Measurements from ENCODE around the gene ADGRL3. TPM values are rescaled to one million over a fixed set of nuclear protein-coding genes. Genes with fewer than 3 reads are reported as not detected.
"Not testable (repeated sequence)": the region's sequence is repeated elsewhere in the genome, so short reads cannot be mapped to it uniquely, and the experiment has no call there.

ADGRL3 gene
- total RNA-seq, 4 donors from 2014 or later: 2.2 to 10.0 (median 4.6) TPM

DNA sequence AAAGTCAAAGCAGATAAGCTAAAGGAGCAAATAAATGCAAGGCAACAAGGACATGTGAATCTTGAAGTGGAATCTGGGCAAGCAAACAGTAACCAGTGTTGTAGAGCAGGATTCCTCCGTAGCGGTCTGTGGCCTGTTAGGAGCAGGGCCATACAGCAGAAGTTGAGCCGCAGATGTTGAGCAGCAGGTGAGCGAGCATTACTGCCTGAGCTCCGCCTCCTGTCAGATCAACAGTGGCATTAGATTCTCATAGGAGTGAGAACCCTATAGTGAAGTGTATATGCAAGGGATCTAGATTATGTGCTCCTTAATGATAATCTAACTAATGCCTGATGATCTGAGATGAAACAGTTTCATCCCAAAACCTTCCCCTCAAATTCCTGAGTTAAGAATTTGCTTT lies 550.7 kb downstream of the ADGRL3 start:
- 96 to 97% methylated on average over 5 of the region's 5 CpGs for WGBS, 2 donors (ENCODE audit: low coverage in 1 of 2)
- TF ChIP-seq POLR2A (IDR thresholded peaks at IDR 0.05): no peak
- TF ChIP-seq POLR2AphosphoS5 (IDR thresholded peaks at IDR 0.05): no peak
- TF ChIP-seq EP300 (IDR thresholded peaks at IDR 0.05; ENCODE audit: low read depth): no peak
- TF ChIP-seq, protein P1, sequence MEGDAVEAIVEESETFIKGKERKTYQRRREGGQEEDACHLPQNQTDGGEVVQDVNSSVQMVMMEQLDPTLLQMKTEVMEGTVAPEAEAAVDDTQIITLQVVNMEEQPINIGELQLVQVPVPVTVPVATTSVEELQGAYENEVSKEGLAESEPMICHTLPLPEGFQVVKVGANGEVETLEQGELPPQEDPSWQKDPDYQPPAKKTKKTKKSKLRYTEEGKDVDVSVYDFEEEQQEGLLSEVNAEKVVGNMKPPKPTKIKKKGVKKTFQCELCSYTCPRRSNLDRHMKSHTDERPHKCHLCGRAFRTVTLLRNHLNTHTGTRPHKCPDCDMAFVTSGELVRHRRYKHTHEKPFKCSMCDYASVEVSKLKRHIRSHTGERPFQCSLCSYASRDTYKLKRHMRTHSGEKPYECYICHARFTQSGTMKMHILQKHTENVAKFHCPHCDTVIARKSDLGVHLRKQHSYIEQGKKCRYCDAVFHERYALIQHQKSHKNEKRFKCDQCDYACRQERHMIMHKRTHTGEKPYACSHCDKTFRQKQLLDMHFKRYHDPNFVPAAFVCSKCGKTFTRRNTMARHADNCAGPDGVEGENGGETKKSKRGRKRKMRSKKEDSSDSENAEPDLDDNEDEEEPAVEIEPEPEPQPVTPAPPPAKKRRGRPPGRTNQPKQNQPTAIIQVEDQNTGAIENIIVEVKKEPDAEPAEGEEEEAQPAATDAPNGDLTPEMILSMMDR (IDR thresholded peaks at IDR 0.05): no peak
- Histone ChIP-seq H3K27me3 (no peaks in the 10 kb centered on the region), H3K27ac (no peak overlapping the region), H3K4me1 (no peaks in the 10 kb centered on the region), H3K4me3 (no peak overlapping the region), H3K9me3 (no peaks in the 10 kb centered on the region), H3K36me3 (no peaks in the 10 kb centered on the region)
- intact Hi-C loops (cut with DNase I; ENCODE audit: low total_unique reads) (no loop called here), in situ Hi-C loops (cut with MboI; ENCODE audit: low pct_ligation_motif_present in 1 of 4, low pct_unique_long_range_greater_than_20kb in 1 of 4, low sequenced_read_pairs in 3 of 4) (no loop called here)
- no peak for DNase-seq

DNA sequence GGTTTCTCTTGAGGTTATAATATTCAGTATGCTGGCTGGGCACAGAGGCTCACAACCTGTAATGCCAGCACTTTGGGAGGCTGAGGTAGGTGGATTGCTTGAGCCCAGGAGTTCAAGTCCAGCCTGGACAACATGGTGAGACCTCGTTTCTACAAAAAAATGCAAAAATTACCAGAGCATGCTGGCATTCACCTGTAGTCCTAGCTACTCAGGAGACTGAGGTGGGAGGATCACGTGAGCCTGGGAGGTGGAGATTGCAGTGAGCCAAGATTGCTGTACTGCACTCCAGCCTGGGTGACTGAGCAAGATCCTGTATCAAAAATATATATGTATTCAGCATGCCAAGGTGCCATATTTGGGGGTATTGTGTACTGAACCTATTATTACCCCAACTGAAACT lies 552.5 kb downstream of the ADGRL3 start:
- intact Hi-C loops (cut with DNase I; ENCODE audit: low total_unique reads) (no loop called here), in situ Hi-C loops (cut with MboI; ENCODE audit: low pct_ligation_motif_present in 1 of 4, low pct_unique_long_range_greater_than_20kb in 1 of 4, low sequenced_read_pairs in 3 of 4) (no loop called here)
- TF ChIP-seq POLR2AphosphoS5 (IDR thresholded peaks at IDR 0.05): no peak
- TF ChIP-seq POLR2A (IDR thresholded peaks at IDR 0.05): no peak
- no peak for TF ChIP-seq EP300 (IDR thresholded peaks at IDR 0.05; ENCODE audit: low read depth)
- TF ChIP-seq, protein P1 (IDR thresholded peaks at IDR 0.05): no peak
- no peaks in the 10 kb centered on the region for H3K9me3 ChIP-seq
- H3K4me3 ChIP-seq: no peak overlapping the region
- H3K27ac ChIP-seq: no peak overlapping the region
- no peaks in the 10 kb centered on the region for H3K27me3 ChIP-seq
- 60 to 61% methylated on average over 2 of the region's 2 CpGs for WGBS, 2 donors (ENCODE audit: low coverage in 1 of 2)
- no peaks in the 10 kb centered on the region for H3K4me1 ChIP-seq
- no peaks in the 10 kb centered on the region for H3K36me3 ChIP-seq
- DNase-seq: no peak

DNA sequence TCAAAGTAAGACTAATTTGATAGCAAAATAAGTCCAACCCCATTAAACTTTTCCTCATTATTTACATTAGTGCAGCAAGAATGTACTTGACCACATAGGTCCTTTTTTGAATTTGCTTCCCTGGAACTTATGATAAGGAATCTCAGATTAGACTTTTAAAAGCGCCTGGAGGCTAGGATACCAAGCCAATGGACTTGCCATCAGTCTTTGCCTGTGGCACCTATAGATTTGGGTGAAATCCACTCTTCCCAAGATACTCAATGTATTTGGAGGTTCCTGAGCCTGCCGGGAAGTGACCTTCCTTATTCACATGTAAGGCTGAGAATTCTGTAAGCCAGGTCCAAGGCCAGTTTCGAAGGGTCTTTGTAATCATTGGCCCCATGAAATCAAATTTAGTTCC lies 553.6 kb downstream of the ADGRL3 start:
- H3K4me3 ChIP-seq: no peak overlapping the region
- in situ Hi-C loops (cut with MboI; ENCODE audit: low pct_ligation_motif_present in 1 of 4, low pct_unique_long_range_greater_than_20kb in 1 of 4, low sequenced_read_pairs in 3 of 4): no loop called here
- H3K4me1 ChIP-seq: no peaks in the 10 kb centered on the region
- H3K27ac ChIP-seq: no peak overlapping the region
- H3K9me3 ChIP-seq: no peaks in the 10 kb centered on the region
- intact Hi-C loops (cut with DNase I; ENCODE audit: low total_unique reads): no loop called here
- no peak for DNase-seq
- no peak for TF ChIP-seq POLR2AphosphoS5 (IDR thresholded peaks at IDR 0.05)
- TF ChIP-seq POLR2A (IDR thresholded peaks at IDR 0.05): no peak
- no peak for TF ChIP-seq EP300 (IDR thresholded peaks at IDR 0.05; ENCODE audit: low read depth)
- TF ChIP-seq, protein P1 (IDR thresholded peaks at IDR 0.05): no peak
- 89 to 100% methylated on average over 1 to 3 of the region's 3 CpGs for WGBS, 2 donors (ENCODE audit: low coverage in 1 of 2)
- no peaks in the 10 kb centered on the region for H3K27me3 ChIP-seq
- H3K36me3 ChIP-seq: no peaks in the 10 kb centered on the region

DNA sequence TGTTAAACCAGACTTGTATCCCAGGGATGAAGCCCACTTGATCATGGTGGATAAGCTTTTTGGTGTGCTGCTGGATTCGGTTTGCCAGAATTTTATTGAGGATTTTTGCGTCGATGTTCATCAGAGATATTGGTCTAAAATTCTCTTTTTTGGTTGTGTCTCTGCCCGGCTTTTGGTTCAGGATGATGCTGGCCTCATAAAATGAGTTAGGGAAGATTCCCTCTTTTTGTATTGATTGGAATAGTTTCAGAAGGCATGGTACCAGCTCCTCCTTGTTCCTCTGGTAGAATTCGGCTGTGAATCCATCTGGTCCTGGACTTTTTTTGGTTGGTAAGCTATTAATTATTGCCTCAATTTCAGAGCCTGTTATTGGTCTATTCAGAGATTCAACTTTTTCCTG lies 556.8 kb downstream of the ADGRL3 start:
- H3K4me1 ChIP-seq; H3K9me3 ChIP-seq; intact Hi-C loops (cut with DNase I; ENCODE audit: low total_unique reads); H3K4me3 ChIP-seq; H3K27me3 ChIP-seq; DNase-seq; H3K27ac ChIP-seq; in situ Hi-C loops (cut with MboI; ENCODE audit: low pct_ligation_motif_present in 1 of 4, low pct_unique_long_range_greater_than_20kb in 1 of 4, low sequenced_read_pairs in 3 of 4); H3K36me3 ChIP-seq: not testable (repeated sequence)
- 82 to 96% methylated on average over 5 of the region's 5 CpGs for WGBS, 2 donors (ENCODE audit: low coverage in 1 of 2)

DNA sequence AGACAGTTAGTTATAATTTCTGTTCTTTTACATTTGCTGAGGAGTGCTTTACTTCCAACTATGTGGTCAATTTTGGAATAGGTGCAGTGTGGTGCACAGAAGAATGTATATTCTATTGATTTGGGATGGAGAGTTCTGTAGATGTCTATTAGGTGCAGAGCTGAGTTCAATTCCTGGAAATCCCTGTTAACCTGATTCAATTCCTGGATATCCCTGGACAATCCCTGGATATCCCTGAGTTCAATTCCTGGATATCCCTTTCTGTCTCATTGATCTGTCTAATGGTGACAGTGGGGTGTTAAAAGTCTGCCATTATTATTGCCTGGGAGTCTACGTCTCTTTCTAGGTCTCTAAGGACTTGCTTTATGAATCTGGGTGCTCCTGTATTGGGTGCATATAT lies 557.9 kb downstream of the ADGRL3 start:
- H3K27me3 ChIP-seq; H3K4me3 ChIP-seq; in situ Hi-C loops (cut with MboI; ENCODE audit: low pct_ligation_motif_present in 1 of 4, low pct_unique_long_range_greater_than_20kb in 1 of 4, low sequenced_read_pairs in 3 of 4); DNase-seq; H3K36me3 ChIP-seq; H3K4me1 ChIP-seq; H3K27ac ChIP-seq; intact Hi-C loops (cut with DNase I; ENCODE audit: low total_unique reads); H3K9me3 ChIP-seq: not testable (repeated sequence)
- 89% methylated on average over 1 of the region's 1 CpG; no CpG with 5 or more reads in 1 of the 2 donors for WGBS, 2 donors (ENCODE audit: low coverage in 1 of 2)

DNA sequence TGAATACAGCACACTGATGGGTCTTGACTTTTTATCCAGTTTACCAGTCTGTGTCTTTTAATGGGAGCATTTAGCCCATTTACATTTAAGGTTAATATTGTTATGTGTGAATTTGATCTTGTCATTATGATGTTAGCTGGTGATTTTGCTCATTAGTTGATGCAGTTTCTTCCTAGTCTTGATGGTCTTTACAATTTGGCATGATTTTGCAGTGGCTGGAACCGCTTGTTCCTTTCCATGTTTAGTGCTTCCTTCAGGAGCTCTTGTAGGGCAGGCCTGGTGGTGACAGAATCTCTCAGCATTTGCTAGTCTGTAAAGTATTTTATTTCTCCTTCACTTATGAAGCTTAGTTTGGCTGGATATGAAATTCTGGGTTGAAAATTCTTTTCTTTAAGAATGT lies 558.5 kb downstream of the ADGRL3 start:
- H3K4me1 ChIP-seq; H3K9me3 ChIP-seq; H3K4me3 ChIP-seq; H3K36me3 ChIP-seq; intact Hi-C loops (cut with DNase I; ENCODE audit: low total_unique reads); DNase-seq; in situ Hi-C loops (cut with MboI; ENCODE audit: low pct_ligation_motif_present in 1 of 4, low pct_unique_long_range_greater_than_20kb in 1 of 4, low sequenced_read_pairs in 3 of 4); H3K27ac ChIP-seq; H3K27me3 ChIP-seq: not testable (repeated sequence)
- 79 to 100% methylated on average over 1 of the region's 1 CpG for WGBS, 2 donors (ENCODE audit: low coverage in 1 of 2)

DNA sequence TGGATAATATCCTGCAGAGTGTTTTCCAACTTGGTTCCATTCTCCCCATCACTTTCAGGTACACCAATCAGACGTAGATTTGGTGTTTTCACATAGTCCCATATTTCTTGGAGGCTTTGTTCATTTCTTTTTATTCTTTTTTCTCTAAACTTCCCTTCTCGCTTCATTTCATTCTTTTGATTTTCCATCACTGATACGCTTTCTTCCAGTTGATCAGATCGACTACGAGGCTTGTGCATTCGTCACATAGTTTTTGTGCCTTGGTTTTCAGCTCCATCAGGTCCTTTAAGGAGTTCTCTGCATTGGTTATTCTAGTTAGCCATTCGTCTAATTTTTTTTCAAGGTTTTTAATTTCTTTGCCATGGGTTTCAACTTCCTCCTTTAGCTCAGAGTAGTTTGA lies 559.1 kb downstream of the ADGRL3 start:
- in situ Hi-C loops (cut with MboI; ENCODE audit: low pct_ligation_motif_present in 1 of 4, low pct_unique_long_range_greater_than_20kb in 1 of 4, low sequenced_read_pairs in 3 of 4); H3K9me3 ChIP-seq; H3K4me1 ChIP-seq; H3K27ac ChIP-seq; intact Hi-C loops (cut with DNase I; ENCODE audit: low total_unique reads); DNase-seq; H3K36me3 ChIP-seq; H3K27me3 ChIP-seq; H3K4me3 ChIP-seq: not testable (repeated sequence)
- 85 to 90% methylated on average over 5 to 7 of the region's 7 CpGs for WGBS, 2 donors (ENCODE audit: low coverage in 1 of 2)

DNA sequence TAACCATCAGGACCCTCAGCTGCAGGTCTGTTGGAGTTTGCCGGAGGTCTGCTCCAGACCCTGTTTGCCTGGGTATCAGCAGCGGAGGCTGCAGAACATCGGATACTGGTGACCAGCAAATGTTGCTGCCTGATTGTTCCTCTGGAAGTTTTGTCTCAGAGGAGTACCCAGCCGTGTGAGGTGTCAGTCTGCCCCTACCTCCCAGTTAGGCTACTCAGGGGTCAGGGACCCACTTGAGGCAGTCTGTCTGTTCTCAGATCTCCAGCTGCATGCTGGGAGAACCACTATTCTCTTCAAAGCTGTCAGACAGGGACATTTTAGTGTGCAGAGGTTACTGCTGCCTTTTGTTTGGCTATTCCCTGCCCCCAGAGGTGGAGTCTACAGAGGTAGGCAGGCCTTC lies 559.8 kb downstream of the ADGRL3 start:
- DNase-seq; H3K27ac ChIP-seq; in situ Hi-C loops (cut with MboI; ENCODE audit: low pct_ligation_motif_present in 1 of 4, low pct_unique_long_range_greater_than_20kb in 1 of 4, low sequenced_read_pairs in 3 of 4); intact Hi-C loops (cut with DNase I; ENCODE audit: low total_unique reads); H3K4me3 ChIP-seq; H3K27me3 ChIP-seq; H3K9me3 ChIP-seq; H3K4me1 ChIP-seq; H3K36me3 ChIP-seq: not testable (repeated sequence)
- 96% methylated on average over 4 of the region's 4 CpGs; no CpG with 5 or more reads in 1 of the 2 donors for WGBS, 2 donors (ENCODE audit: low coverage in 1 of 2)

All from transverse colon (tissue), 4 donors.